Stimulated activated CD8-positive, alpha-beta memory T cell treated with anti-CD3 and anti-CD28 coated beads, Interleukin-15, amount 100 ng/mL, for 1 hour (primary cell): Measurements from ENCODE around the gene ADAMTS8.

ENCODE experiments used
- DNase-seq: peaks from one replicate; pipeline ENCODE4 v3.0.0-alpha.2; 2020; ENCODE audit warnings: low read depth

Gene ADAMTS8

DNA sequence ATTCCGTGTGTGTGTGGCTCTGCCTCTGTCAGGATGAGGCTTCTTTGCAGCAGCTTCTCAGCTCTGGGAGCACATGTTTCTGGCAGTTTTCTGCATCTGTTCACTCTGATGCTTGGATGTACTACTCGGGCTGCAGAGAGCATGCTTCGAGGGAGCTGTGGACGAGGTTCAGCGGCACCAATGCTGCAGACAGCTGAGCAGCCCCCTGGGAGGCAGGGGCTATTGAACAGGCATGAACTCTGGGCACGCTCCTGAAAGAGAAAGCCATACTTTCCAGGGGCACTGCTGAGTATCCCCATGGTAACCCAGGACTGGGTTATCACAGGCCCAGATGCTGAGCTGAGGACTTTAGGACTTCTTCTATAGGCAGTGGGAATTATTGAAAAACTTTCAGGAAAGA, 33.8 kb downstream of the ADAMTS8 start:
- DNase-seq, result no peak

DNA sequence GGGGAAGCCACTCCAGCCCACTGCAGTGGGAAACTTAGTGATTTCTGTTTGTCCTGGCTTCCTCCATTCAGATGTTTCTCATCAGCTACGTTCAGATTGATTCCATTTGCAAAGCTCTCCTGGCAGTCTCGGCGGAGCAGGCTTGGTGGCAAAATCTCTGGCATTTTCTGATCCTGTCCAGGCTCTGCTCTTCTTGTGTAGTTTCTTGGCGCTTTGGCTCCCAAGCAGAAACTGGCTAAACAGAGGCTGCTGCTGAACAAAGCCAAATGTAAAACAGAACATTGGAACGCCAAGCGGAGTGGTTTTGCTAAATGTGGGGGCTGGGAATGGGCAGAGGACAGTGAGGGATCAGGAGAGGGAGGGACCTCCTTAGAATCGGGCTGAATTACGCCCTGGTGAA, 36.7 kb downstream of the ADAMTS8 start:
- DNase-seq, result no peak

- DNase-seq, result no peak
Measured at GRCh38 chr11:130390071-130390758, 38.2 kb downstream of the ADAMTS8 start.

GRCh38 chr11:130389335-130389935, 39.0 kb downstream of the ADAMTS8 start:
- no peak for DNase-seq

DNA sequence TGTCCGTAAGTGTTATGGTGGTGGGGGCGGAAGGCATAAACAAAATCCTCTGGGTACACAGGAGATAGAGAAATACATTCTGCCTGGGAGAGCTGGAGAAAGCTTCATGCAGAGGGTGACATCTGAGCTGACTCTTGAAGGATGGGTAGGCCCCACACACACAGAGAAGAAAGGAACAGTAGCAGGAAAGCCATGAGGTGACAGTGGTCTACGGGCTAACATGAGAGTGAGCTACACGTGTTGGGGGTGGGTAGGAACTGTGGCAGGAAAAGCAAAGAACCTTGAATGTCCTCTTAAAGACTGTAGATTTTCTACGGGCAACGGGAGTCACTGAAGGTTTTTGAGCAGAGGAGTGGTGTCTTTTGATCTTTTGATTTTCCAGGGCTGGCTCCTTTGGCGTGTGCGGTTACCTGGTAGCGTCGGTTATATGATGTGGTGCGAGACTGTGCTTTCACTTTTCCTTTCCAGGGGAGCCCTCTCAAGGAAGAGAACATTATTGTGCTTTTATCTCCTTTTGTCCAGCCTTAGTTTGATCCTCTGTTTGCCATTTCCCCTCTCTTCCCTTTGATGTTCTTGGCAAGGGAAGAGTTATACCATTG, 39.7 kb downstream of the ADAMTS8 start:
- DNase-seq, result no peak

DNA sequence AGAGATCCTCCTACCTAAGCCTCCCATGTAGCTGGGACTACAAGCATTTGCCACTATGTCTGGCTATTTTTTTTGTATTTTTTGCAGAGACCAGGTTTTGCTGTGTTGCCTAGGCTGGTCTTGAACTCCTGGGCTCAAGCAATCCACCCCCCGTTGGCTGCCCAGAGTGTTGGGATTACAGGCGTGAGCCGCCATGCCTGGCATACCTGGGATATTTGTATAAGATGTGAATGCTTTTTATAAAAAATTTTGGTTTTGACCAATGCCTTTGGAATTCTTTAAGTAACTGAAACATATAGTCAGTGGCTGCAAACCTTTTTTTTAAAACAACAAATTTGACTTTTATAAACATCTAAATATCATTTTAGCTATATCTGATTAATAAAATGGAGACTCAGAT, 42.4 kb downstream of the ADAMTS8 start:
- DNase-seq, result no peak

- no peak for DNase-seq
Measured at GRCh38 chr11:130383344-130384211, 44.8 kb downstream of the ADAMTS8 start.

GRCh38 chr11:130381317-130381716, 47.1 kb downstream of the ADAMTS8 start:
- DNase-seq, result no peak

DNA sequence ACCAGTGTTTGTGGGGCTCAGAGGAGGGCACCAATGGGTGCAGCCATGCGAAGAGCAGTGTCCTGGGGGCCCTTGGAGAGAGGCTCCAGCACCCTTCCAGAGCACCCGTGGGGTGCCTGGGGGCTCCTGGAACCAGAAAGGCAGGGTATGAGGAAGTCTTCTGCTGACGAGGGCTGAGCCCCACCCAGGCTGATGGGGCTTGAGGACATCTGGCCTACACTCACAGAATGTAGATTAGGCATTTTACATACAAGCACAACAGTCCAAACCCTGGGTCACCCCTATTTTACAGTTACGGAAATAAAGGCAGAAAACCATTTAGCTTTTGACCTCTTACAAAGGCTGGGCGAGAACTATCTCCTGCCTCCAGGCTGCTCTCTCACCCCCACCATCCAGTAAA, 47.6 kb downstream of the ADAMTS8 start:
- DNase-seq, result no peak

DNA sequence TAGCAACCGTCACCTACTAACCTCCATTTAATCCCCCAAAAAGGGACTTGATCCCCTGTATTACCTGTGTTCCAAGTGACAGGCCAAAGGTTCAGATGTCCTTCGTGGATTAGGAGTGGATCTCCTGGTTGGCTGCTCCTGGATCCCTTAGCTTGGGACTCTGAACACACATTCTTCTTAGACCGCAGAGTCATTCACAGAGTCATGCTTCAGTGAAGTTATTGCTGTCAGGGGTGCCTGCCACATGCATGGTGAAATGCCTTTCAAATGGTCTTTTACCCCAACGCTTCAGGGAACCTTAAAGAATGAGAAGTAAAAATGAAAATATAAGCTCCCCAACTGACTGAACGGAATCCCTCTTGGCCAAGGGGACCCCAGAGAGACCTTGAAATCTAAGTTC, 49.1 kb downstream of the ADAMTS8 start:
- no peak for DNase-seq

DNA sequence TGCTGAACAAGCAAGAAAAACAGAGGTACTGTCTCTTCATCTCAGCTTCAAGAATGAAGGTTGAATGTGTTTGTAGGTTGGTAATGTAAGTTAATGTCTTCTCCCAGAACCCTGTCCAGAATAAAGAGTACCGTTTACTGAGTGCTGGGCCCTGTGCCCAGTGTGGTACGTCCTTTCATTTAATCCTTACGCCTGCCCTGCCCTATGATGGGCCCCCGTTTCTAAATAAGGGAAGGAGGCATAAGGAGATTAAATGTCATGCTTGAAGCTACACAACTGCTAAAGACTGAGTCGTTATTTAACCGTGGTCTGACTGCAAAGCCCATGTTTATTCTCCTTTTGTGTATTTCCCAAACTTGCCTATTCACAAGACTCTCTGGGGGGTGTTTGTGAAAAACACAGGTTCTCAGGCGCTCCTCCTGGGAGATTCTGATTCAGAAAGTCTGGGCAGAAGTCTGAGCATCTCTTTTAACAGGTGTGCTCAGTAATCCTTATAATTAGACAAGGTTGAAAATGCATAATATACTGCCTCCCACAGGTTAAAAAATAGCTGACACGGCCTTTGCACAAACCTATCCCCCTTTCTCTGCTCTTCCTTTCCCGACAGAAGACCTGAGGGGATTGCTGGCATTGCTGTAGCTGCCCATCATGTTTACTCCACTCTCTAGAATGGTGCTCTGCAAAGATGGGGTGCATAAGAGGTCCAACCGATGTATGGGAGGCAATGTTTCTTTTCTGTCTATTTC, 57.4 kb downstream of the ADAMTS8 start:
- no peak for DNase-seq

GRCh38 chr11:130369713-130370112, 58.7 kb downstream of the ADAMTS8 start:
- no peak for DNase-seq

DNA sequence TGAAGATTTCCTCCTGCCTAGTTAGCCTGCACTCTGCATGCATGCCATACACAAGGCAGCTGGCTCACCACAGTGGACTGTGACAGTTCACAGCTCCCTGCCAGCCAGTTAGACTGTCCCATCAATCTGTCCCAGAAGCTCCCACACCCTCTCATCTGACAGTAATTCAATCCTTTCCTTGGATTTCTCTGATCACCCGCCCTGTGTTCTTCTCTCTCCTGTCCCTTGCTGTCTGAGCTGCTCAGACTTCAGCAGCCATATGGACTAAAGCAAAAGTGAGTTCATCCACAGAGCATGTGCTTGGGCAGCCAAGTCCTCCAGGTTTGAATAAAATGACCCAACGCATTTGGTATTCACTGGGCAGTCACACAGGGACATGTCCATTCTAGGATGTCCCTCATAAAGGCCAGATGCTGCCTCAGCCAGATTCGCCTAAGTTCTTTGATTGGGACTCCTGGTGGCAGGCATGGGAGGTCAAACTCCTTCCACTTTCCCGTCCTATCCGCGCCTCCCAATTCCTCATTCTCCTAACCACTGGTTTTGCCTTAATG, 59.2 kb downstream of the ADAMTS8 start:
- DNase-seq, result no peak

DNA sequence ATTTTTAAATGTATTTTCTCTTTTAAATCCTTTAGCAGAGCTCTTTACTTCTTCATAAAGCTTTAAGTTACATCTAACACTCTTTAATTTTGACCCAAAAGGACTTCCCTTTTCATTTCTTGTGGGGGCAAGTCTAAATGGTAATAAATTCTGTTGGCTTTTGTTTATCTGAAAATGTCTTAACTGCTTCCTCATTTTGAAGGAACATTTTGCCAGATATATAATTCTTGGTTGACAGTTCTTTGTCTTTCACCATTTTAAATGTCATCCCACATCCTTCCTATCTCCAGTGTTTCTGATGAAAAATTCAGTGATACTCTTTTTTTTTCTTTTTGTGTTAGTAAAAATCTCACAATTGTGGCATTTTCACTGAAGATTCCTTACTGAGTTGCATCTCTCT, 69.0 kb downstream of the ADAMTS8 start:
- no peak for DNase-seq

DNA sequence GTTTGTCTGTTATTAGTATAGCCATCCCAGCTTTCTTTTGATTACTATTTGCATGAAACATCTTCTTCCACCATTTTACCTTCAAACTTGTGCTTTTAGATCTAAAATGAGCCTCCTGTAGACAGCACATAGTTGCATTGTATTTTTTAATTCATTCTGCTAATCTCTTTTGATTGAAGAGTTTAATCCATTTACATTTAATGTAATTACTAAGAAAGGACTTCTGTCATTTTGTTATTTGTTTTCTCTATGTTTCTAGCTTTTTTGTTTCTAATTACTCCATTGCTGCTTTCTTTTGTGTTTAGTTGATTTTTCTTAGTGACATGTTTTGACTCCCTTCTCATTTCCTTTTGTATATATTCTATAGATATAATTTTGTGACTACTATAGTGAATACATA, 70.0 kb downstream of the ADAMTS8 start:
- DNase-seq, result no peak
